Measurements from ENCODE around the gene AKNA. TPM values are rescaled to one million over a fixed set of nuclear protein-coding genes. Genes with fewer than 3 reads are reported as not detected.
A peak's percentile ranks its signal among the peaks of the same experiment; 100 is the strongest.

The AKNA gene
- total and polyA plus RNA-seq, 7 donors, result 9.9 to 81.6 (median 16.9) TPM

DNA sequence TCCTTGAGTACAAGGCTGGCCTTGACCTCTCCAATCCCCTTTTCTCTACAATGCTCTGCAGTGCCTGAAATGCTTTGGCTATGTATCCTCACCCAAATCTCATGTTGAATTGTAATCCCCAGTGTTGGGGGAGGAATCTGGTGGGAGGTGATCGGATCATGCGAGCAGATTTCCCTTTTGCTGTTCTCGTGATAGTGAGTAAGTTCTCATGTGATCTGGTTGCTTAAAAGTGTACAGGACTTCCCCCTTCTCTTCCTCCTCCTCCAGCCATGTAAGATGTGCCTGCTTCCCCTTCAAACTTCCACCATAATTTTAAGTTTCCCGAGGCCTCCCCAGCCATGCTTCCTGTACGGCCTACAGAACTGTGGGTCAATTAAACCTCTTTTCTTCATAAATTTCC lies 28.5 kb upstream of the AKNA start:
- Histone ChIP-seq H3K4me1 (peaks cover 0 to 18% (median 14%) of the 10 kb centered on the region in 4 donors), H3K27ac (no peak overlapping the region), H3K9me3 (no peaks in the 10 kb centered on the region), H3K4me3 (no peak overlapping the region), H3K36me3 (peaks cover 0 to 16% (median 1%) of the 10 kb centered on the region in 4 donors), H3K27me3 (no peaks in the 10 kb centered on the region)
- no peak for DNase-seq
- WGBS, 2 donors, result 74 to 77% methylated on average over 5 of the region's 5 CpGs
- TF ChIP-seq POLR2A (IDR thresholded peaks at IDR 0.05), result no peak
- intact Hi-C loops (cut with DNase I), result no loop called here

DNA sequence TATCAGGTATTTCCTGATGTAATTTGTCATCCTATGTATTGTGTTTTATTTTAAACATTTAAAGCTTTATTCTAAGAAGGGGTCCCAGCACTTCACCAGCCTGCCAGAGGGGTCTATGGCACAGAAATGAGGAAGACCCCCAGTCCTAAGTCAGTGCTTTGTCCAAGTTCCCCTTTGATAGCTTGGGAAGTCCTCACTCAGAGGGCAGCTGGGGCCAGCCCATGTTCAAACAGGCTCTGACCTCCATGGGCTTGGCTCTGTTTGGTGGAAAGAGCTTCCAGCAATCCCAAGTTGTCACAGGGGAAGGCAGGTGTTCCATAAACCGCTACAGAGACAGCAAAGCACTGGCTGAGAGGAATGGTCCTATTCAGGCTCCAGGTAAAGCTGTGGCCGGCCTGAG lies 26.6 kb upstream of the AKNA start:
- H3K27me3 ChIP-seq, result no peaks in the 10 kb centered on the region
- 57 to 67% methylated on average over 2 of the region's 2 CpGs for WGBS, 2 donors
- H3K4me3 ChIP-seq, result no peak overlapping the region
- TF ChIP-seq POLR2A (IDR thresholded peaks at IDR 0.05) (no peak), EP300 (IDR thresholded peaks at IDR 0.05) (no peak), POLR2AphosphoS5 (IDR thresholded peaks at IDR 0.05) (no peak)
- TF ChIP-seq, protein P1, sequence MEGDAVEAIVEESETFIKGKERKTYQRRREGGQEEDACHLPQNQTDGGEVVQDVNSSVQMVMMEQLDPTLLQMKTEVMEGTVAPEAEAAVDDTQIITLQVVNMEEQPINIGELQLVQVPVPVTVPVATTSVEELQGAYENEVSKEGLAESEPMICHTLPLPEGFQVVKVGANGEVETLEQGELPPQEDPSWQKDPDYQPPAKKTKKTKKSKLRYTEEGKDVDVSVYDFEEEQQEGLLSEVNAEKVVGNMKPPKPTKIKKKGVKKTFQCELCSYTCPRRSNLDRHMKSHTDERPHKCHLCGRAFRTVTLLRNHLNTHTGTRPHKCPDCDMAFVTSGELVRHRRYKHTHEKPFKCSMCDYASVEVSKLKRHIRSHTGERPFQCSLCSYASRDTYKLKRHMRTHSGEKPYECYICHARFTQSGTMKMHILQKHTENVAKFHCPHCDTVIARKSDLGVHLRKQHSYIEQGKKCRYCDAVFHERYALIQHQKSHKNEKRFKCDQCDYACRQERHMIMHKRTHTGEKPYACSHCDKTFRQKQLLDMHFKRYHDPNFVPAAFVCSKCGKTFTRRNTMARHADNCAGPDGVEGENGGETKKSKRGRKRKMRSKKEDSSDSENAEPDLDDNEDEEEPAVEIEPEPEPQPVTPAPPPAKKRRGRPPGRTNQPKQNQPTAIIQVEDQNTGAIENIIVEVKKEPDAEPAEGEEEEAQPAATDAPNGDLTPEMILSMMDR (IDR thresholded peaks at IDR 0.05), result no peak
- no peak for DNase-seq
- intact Hi-C loops (cut with DNase I), result no loop called here
- H3K27ac ChIP-seq, result peak overlapping the region; percentile 38 to 64 (median 50)
- H3K4me1 ChIP-seq, result peaks cover 0 to 18% (median 14%) of the 10 kb centered on the region in 4 donors
- no peaks in the 10 kb centered on the region for H3K9me3 ChIP-seq
- H3K36me3 ChIP-seq, result peaks cover 0 to 7% (median 1%) of the 10 kb centered on the region in 4 donors

DNA sequence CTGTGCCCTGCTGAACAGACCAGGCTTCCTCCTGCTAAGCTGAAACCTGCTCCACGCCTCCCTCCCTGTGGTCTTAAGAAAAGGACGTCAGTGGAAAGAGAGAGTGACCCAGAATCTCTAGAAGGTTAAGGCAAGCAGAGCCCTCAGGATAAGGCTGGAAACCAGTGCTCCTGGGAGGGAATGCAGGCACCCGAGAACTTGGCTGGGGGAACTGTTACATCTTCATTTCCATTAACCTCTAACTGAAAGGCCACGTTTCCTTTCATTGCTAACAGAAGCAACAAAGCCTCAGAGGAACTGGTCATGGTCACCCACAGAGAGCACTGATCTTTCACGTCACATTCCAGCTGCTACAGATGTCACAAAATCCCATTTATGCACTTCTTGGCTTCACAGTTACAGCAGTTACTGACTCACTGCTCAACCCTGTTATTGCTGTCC lies 26.1 kb upstream of the AKNA start:
- no peak overlapping the region for H3K4me3 ChIP-seq
- peaks cover 0 to 18% (median 14%) of the 10 kb centered on the region in 4 donors for H3K4me1 ChIP-seq
- no peaks in the 10 kb centered on the region for H3K9me3 ChIP-seq
- TF ChIP-seq POLR2A (IDR thresholded peaks at IDR 0.05) (no peak), POLR2AphosphoS5 (IDR thresholded peaks at IDR 0.05) (peak in 1 of 4 donors; percentile 30), EP300 (IDR thresholded peaks at IDR 0.05) (no peak)
- TF ChIP-seq, protein P1 (IDR thresholded peaks at IDR 0.05), result no peak
- 66 to 77% methylated on average over 5 of the region's 5 CpGs for WGBS, 2 donors
- intact Hi-C loops (cut with DNase I), result no loop called here
- no peak for DNase-seq
- H3K27ac ChIP-seq, result peak overlapping the region in 3 of 4 donors; percentile 41 to 64 (median 59)
- H3K36me3 ChIP-seq, result peaks cover 0 to 3% (median 1%) of the 10 kb centered on the region in 4 donors
- no peaks in the 10 kb centered on the region for H3K27me3 ChIP-seq

DNA sequence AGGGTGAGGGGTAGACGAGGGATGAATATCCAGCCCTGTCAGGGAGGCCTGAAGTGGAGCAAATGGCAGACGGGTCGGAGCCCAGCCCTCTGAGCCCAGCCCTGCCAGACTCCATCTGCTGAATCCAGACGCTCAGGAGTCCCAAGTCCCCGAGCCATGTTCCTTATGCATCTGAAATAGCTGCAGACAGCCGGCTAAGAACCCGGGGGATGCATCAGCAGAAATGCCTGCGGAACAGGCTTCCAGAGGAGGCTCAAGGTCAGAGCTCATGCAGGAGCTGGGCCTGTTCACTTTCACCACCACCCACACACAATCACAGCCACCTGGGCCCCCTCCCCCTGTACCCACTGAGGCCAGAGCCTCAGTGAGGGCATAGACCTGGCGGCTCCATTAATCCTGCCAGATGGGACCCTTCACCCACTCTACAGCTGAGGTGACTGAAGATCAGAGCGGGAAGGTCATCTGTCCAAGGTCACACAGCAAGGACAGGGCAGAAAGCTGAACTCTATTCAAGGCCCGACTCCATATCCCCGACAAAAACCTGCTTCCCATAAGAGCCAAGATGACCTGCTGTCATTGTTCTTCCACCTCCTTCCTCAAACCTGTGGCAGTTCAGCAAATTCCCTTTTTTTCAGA lies 24.4 kb upstream of the AKNA start:
- intact Hi-C loops (cut with DNase I), result no loop called here
- no peak overlapping the region for H3K27ac ChIP-seq
- 92 to 93% methylated on average over 12 of the region's 12 CpGs for WGBS, 2 donors
- peaks cover 0 to 4% (median under 1%) of the 10 kb centered on the region in 4 donors for H3K36me3 ChIP-seq
- DNase-seq, result no peak
- no peaks in the 10 kb centered on the region for H3K9me3 ChIP-seq
- no peak for TF ChIP-seq POLR2A (IDR thresholded peaks at IDR 0.05)
- TF ChIP-seq POLR2AphosphoS5 (IDR thresholded peaks at IDR 0.05), result no peak
- TF ChIP-seq, protein P1 (IDR thresholded peaks at IDR 0.05), result no peak
- TF ChIP-seq EP300 (IDR thresholded peaks at IDR 0.05), result no peak
- H3K4me1 ChIP-seq, result peaks cover 0 to 18% (median 14%) of the 10 kb centered on the region in 4 donors
- H3K4me3 ChIP-seq, result no peak overlapping the region
- no peaks in the 10 kb centered on the region for H3K27me3 ChIP-seq

DNA sequence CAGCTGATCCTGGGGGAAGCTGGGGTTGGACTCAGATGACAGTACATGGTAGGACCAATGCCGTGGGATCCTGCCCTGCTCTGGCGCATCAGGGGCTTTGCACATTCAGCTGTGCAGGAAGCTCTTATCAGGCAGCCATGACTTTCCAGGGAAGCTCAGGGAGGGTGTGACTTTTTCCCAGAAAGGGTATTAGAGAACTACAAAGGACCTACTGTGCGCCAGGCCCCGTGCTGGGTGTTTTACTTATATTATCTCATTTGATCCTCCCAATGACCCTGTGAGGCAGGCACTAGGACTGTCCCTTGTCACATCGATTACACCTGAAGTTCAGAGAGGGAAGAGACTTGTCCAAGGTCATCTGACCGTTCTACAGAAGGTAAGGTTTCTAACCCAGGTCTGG lies 23.7 kb upstream of the AKNA start:
- Histone ChIP-seq H3K27me3 (no peaks in the 10 kb centered on the region), H3K9me3 (no peaks in the 10 kb centered on the region), H3K27ac (no peak overlapping the region), H3K4me1 (peaks cover 0 to 18% (median 14%) of the 10 kb centered on the region in 4 donors), H3K4me3 (no peak overlapping the region), H3K36me3 (peaks cover 0 to 11% (median 4%) of the 10 kb centered on the region in 4 donors)
- TF ChIP-seq, protein P1 (IDR thresholded peaks at IDR 0.05), result no peak
- TF ChIP-seq POLR2A (IDR thresholded peaks at IDR 0.05) (no peak), EP300 (IDR thresholded peaks at IDR 0.05) (no peak)
- DNase-seq, result no peak
- intact Hi-C loops (cut with DNase I), result no loop called here
- 92 to 94% methylated on average over 6 of the region's 6 CpGs for WGBS, 2 donors

All from sigmoid colon (tissue), 7 donors.